Activated T-cell treated with anti-CD3 and anti-CD28 coated beads, Interleukin-2, amount 50 U/mL, for 48 hours (primary cell): Measurements from ENCODE around the gene CD46.
"Not testable (repeated sequence)": the region's sequence is repeated elsewhere in the genome, so short reads cannot be mapped to it uniquely, and the experiment has no call there.

ENCODE experiments used
- DNase-seq, 2 experiments: peaks; one replicate each; pipeline ENCODE4 v3.0.0-alpha.2; 2020

CD46 gene

DNA sequence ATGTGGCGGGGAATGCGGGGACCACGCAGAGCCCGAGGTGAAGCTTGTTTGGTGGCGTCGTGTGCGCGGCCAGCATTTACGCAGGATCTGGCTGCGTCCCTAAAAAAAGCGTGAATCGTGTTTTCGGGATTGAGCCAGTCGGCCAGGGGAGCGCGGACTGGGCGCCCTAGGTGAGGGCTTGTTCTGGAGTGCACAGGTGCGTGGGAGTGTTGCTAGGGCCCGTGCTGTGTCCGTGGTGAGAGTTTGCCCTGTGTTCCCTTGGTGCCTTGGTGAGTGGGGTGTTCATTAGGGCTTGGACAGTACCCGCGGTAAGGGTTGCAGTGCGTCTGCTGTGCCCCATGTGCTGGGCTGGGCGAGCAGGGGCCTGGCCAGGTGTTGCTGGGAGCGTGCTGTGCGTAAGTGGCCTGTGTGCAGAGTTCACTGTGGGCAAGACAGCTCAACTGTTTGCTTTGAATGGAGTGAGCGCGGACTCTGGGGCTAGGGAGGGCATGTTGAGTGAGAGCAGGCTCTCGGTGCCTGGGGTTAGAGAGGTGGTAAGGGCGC is 673 bp downstream of the CD46 start:
- peak; percentile 60 to 65 for DNase-seq

DNA sequence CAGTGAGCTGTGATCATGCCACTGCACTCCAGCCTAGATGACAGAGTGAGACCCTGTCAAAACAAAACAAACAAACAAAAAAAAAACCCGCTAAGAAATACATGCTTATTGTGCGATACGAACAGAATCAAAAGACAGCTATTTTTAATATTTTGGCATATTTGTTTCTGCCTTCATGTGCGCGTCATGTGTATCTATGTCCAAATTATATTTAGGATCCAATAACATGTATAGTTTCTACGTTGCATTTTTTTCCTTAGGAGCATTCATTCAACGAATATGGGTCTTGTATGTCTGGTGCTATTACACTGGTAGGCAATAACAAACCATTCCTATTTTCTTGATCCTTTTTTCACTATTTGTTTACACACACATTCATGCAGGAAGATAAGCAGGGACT is 1.8 kb downstream of the CD46 start:
- DNase-seq, result no peak

DNA sequence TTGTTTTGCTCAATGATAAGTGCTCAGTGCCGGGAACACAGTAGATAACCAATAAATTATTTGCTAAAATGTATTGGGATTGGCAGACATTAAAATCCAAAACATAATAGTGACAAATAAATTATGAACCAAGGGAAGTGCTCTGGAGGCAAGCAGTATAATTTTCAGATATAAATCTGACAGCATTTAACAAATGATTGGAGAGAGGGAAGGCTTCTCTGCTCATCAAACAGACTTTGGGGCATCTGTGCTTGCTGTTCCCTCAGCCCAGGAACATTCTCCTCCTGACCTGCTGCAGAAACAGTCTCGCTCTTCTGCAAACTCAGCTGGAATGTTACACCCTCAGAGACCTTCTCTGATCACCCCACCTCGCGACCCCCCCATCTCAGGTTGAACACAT is 2.2 kb downstream of the CD46 start:
- no peak for DNase-seq

DNA sequence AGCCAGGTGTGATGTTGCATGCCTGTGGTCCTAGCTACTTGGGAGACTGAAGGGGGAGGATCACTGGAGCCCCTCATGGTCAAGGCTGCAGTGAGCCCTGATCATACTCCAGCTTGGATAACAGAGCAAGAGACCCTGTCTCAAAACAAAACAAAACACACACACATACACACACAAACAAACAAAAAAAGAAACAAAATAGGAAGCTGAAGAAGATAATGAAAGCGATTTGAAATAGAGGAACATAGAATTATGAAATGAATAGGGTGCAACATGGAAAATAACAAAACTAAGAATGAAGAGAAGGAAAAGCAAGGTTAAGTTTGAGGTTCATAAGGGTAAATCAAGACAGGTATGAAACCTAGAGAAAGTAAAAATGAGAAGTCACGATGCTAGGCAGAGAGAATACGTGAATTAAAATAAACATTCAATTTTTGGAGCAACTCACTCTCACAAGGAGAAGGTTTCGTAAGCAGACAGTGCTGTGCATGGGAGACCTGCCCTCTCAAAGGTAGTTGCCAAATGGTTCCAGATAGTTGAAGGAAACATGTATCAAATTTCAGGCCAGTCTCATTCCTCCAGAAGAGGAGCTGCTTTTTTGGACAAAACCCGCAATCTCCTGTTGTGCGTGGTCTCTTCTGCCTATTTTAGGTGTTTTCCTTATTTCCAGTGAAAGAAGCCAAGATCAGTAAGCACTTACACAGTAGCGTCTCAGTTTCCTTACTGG is 3.3 kb downstream of the CD46 start:
- no peak for DNase-seq

DNA sequence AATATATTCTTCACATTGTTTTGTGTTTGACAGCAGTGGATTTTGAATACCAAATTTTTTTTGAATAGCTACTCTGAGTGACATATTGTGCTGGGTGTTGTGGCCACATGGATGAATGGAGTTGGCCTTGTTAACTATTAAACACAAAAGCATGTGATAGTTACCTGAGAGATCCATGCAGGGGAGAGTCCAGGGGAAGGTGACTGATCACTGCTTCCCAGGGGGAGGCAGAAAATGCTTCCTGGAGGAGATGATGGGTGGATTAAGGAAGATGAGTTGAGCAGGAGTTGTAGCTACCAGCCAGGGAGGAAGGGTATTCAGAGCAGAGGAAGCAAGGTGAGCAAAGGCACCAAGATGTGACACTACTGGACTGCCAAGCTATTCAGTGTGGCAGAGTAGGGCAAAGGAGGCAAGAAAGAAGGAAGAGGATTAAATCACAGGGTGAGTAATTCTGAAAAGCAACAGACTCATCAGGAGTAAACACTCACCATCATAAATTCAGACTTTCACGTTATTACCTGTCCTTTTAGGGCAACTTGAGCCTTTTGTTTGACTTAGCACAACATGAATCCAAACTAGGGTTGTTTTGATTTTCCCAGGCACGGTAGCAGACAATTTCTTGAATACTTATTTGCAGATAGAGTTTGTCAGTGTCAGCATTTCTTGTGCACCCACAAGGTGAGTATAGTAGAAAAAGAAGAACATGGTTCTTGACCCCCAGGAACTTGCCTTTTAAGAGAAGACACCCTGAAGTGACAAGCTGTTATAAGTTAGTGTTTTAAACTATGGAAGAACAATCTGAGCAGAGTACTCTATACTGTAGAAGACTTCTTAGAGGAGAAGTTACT is 4.2 kb downstream of the CD46 start:
- DNase-seq, result no peak

DNA sequence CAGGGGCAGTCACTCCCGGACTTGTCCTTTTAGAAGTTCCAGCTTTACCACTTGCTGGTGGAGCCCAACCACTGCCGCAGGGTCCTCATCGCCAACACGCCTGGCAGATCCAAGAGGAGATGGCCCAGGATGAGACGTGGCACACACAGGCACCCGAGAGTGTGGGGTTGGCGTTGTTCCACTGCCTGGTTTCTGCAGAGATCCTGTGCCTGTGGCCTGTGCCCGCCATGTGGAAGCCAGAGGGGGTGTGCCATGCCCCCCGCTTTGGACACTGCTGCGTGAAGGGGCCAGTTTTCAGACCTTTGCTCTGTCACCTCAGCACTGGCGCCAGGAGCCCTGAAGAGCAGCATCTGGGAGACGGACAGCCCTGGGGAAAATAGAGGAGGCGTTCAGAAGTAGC is 10.8 kb downstream of the CD46 start:
- no peak for DNase-seq

DNA sequence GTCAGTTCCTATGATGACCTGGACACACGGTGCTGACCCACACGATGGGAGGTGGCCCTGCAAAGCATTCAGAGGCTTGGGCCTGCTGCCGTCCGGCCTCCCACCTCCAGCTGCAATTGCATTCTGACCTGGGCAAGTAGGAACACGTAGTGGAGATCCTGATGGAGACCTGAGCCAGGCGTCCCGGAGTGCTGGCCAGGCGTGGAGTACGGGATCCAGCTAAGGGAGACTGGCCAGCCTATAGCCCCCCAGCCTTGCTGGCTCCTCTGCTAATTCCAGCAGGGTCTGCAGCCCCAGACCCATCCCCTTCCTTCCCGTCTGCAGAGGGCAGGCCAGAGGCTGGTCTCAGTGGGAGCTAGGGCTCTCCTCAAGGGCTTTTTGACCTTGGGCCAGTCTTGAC is 11.2 kb downstream of the CD46 start:
- DNase-seq, result no peak

DNA sequence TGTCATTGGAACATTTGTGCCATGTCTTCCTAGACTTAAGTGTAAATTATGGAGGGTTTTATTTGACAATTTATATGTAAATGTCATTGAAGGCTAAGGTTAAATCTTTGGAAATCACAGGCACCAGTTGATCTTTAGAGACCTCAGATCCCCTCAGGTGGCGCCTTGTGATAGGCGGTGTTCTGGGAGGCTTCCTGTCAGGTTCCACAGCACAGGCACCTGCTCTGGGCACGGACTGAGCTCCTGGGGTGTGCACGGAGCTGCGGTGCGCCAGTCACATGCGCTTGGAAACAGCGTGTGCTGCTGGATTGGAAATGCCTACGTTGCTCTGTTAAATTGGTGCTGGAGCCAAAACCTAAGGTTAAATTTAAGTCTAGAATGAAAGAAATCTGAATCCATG is 12.1 kb downstream of the CD46 start:
- no peak for DNase-seq

DNA sequence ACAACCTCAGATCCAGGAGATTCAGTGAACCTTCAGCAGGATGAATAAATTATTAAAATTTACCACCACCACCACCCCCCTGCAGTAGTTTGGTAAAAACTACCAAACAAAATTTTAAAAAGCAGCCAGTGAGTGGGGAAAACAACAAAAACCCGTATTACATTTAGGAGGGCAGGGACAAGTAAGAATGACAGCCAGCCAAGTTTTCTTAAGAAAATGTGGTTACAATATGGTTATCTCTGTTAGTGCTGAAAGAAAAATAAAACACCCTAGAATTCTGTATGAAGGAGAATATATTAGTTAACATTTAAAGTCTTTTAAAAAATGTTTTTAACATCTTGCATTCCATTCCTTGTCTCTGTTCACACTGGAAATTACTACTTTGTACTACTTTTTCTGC is 14.7 kb downstream of the CD46 start:
- DNase-seq, result no peak

DNA sequence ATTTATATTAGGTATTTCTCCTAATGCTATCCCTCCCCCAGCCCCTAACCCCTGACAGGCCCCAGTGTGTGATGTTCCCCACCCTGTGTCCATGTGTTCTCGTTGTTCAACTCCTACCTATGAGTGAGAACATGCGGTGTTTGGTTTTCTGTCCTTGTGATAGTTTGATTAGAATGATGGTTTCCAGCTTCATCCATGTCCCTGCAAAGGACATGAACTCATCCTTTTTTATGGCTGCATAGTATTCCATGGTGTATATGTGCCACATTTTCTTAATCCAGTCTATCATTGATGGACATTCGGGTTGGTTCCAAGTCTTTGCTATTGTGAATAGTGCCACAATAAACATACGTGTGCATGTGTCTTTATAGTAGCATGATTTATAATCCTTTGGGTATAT is 18.7 kb downstream of the CD46 start:
- not testable (repeated sequence) for DNase-seq

DNA sequence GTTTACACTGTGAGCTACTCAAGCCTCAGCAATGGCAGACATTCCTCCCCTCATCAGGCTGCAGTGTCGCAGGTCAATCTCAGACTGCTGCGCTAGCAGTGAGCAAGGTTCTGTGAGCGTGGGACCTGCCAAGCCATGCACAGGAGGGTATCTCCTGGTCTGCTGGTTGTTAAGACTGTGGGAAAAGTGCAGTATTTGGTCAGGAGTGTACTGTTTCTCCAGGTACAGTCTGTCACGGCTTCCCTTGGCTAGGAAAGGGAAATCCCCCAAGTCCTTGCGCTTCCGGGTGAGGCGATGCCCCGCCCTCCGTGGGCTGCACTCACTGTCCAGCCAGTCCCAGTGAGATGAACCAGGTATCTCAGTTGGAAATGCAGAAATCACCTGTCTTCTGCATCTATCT is 24.2 kb downstream of the CD46 start:
- DNase-seq, result not testable (repeated sequence)

DNA sequence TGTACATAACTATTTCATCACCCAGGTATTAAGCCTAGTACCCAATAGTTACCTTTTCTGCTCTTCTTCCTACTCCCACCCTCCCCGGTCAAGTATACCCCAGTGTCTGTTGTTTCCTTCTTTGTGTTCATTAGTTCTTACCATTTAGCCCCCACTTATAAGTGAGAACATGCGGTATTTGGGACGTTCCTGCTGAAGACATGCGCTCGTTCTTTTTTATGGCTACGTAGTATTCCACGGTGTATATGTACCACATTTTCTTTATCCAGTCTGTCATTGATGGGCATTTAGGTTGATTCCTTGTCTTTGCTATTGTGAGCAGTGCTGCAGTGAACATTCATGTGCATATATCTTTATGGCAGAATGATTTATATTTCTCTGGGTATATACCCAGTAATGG is 25.6 kb downstream of the CD46 start:
- not testable (repeated sequence) for DNase-seq

DNA sequence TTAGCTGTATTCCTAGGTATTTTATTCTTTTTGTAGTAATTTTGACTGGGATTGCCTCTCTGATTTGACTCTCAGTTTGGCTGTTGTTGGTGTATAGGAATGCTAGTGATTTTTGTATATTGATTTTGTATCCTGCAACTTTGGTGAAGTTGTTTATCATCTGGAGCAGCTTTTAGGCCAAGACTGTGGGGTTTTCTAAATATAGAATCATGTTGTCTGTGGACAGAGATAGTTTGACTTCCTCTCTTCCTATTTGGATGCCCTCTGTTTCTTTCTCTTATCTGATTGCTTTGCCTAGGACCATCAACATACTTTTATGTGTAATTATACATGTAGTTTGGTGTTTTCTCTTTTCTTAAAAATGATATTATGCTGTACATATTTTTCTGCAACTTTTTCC is 27.2 kb downstream of the CD46 start:
- no peak for DNase-seq

DNA sequence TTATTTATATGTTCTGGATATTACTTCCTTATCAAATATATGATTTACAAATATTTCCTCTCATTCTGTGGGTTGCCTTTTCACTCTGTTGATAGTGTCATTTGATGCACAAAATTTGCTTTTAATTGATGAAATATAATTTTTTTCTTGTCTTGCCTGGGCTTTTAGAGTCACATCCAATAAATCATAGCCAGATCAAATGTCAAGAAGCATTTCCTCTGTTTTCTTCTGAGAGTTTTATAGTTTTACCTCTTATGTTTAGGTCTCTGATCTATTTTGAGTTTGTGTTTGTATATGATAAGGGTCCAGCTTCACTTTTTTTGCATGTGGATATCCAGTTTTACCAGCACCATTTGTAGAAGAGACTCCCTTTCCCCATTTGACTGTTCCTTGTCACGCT is 29.5 kb downstream of the CD46 start:
- no peak for DNase-seq

DNA sequence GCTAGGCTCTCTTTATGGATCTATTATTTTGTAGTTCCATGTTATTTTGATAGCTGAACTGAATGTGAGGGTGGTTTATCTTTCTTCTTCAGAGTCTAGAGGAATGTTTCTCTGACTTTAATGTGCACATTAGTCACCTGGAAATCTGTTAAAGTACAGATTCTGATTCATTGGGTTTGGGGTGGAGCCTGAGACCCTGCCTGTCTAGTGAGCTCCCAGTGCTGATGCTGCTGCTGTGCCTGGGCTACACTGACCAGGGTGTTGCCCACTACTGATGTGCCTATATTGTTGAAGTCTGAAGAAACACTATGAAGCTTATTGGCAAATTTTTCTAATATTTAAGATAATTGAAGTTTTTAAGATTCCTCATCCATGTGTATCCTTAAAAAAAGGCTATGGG is 35.9 kb downstream of the CD46 start:
- DNase-seq, result no peak

DNA sequence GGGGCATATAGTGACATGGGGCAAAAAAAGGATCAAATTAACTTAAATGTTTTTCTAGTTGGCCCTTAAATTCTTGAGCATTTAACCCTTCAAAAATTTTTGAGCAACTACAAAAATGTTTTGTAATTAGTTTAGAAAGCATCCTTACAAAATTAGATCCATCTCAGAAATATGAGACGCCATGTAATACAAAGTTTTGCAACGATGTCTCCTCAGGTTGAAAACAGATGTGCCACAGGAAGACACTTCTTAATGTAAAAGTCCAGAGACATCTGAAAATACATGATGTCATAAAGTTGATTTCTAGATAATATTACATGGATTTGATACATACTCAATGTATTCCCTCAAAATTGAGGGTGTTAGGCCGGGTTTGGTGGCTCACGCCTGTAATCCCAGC is 37.5 kb downstream of the CD46 start:
- DNase-seq, result no peak

DNA sequence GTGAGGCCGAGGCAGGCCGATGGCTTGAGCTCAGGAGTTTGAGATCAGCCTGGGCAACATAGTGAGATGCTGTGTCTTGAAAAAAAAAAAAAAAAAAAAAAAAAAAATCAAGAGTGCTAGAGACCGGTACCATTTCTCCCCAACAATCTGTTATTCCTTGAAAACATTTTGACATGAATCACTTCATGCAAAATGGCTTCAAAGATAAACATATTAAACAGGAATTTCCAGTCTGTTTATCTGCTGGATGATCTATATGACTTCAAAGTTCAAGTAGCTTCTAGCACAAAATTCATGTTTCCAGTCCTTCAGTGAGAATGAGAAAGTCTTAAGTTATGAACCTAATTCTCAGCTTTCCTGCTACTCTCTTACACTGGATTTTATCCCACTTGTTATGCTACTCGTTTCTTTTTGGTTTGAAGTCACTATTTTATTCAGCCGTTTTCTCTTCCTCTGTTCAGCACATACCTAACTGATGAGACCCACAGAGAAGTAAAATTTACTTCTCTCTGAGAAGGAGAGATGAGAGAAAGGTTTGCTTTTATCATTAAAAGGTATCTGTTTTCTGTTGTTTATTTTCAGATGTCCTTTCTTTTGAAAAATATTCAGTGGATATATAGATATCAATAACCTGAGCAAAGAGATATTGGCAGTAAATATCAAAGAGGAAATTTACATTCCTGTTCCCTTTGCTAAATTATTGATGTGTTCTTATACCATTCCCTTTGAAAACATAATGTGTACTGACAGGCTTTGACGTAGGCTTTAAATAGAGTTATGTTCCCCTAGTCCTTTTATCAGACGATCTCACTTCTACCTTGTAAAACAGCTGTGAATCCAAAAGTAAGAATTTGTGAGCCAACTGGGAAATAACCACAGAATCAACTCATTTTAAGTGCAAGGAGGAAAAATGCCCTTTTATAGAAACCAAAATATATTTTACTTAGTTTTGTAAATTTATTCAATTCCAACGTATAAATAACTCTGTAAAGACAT is 38.2 kb downstream of the CD46 start:
- no peak for DNase-seq

DNA sequence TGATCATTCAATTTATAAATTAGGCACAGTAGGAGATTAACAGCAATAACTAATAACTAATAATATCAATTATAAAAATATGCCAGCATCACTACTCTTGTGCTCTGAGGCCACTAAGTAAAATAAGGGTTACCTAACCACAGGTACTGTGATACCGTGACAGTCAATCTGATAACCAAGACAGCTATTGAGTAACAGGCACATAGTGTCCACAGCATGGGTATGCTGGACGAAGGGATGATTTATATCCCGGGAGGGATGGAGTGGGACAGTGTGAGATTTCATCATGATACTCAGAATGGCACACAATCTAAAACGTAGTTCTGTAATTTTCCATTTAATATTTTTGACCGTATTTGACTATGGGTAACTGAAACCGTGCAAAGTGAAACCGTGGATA is 39.4 kb downstream of the CD46 start:
- DNase-seq, result no peak

DNA sequence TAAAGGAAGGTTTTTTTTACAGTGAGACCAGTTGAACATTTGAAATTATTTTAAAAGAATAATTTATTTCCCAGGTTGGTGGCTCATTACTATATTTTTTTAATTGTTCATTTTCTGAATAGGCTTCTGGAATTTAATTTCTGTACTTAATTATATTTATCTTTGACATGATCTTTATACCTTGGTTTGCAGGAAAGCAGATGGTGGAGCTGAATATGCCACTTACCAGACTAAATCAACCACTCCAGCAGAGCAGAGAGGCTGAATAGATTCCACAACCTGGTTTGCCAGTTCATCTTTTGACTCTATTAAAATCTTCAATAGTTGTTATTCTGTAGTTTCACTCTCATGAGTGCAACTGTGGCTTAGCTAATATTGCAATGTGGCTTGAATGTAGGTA is 41.5 kb downstream of the CD46 start:
- no peak for DNase-seq

DNA sequence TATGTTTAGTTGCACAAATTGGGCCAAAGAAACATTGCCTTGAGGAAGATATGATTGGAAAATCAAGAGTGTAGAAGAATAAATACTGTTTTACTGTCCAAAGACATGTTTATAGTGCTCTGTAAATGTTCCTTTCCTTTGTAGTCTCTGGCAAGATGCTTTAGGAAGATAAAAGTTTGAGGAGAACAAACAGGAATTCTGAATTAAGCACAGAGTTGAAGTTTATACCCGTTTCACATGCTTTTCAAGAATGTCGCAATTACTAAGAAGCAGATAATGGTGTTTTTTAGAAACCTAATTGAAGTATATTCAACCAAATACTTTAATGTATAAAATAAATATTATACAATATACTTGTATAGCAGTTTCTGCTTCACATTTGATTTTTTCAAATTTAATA is 43.0 kb downstream of the CD46 start:
- DNase-seq, result no peak

DNA sequence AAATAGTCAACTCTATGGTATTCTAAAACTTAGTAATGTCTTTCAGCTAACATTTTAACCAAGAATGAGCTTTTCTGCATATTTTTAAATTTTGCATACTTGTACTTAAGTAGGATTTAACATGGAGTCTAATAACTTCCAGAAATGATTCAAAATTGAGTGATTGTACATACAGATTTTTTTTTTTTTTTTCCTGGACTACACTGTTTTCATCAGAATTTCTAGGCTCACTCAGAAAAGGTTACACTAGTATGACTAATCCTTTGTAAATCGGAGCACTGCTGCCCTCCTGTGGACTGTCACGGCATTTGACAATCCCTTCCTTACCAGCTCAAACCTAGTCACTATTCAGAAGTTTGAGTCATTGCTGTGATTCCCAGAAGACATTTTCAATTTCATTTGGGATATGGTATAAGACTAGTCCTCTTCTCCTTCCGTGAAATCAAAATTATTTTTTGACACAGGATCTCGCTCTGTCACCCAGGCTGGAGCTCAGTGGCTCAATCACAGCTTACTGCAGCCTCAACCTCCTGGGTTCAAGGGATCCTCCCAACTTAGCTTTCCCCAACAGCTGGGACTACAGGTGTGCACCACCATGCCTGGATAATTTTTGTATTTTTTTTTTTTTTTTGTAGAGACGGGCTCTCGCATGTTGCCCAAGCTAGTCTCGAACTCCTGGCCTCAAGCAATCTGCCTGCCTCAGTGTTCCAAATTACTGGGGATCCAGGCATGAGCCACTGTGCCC is 45.5 kb downstream of the CD46 start:
- DNase-seq, result peak; percentile 86 to 89

DNA sequence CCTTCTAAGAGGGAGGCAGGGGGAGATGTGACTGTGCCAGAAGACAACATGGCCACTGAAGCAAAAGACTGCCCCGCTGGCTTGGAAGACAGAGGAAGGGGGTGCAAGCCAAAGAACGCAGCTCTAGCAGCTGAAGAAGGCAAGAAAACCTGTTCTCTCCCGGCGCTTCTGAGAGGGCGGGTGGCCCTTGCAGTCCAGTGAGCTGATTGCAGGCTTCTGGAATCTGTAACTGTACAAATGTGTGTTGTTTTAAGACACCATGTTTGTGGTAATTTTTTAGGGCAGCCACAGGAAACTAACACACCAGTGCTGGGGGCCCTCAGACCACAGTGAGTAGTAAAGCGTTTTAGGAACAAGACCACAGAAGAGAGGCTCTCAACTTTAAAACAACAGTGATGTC is 47.0 kb downstream of the CD46 start:
- no peak for DNase-seq
